Endothelial cell of umbilical vein (primary cell): ENCODE results near the gene PTPRF. TPM values are rescaled to one million over a fixed set of nuclear protein-coding genes. Genes with fewer than 3 reads are reported as not detected.

Experiments used
- BruUV-seq: library from RNA; stranded (reverse); fragments of 400-500 nt; replicated peaks from 2 replicates; lab custom pipeline; 2021; lab: Mats Ljungman, UMichigan
- CTCF ChIA-PET: fragments of 300-600, 350-600 bp; sonication (Branson Sonifier 250); formaldehyde crosslinking; loops from one replicate; lab custom pipeline; 2021; ENCODE audit warnings: antibody characterized with exemption, inconsistent platforms; lab: Charles Lee
- POLR2A ChIA-PET: fragments of 300-600, 350-600 bp; sonication (Branson Sonifier 250); formaldehyde crosslinking; loops from one replicate; lab custom pipeline; 2021; ENCODE audit warnings: antibody characterized with exemption, inconsistent platforms; lab: Charles Lee
- DNase-seq: peaks from one replicate; pipeline ENCODE4 v3.0.0-alpha.2; 2011; ENCODE audit warnings: low read depth, low spot score
- FAIRE-seq: peaks from 2 replicates; lab custom pipeline; 2011; peaks lifted over from hg19 to GRCh38; lab: Jason Lieb, UNC
- H2AFZ ChIP-seq: 2 replicates; pipeline ENCODE4 v1.6.0; 2012; ENCODE audit warnings: low read depth, low read length, control low read depth, inconsistent platforms
- H3K27ac ChIP-seq: 2 replicates; pipeline ENCODE4 v1.5.1; 2011; ENCODE audit warnings: low read depth, mild to moderate bottlenecking, control low read depth, low read length, moderate library complexity; ENCODE audit not compliant: insufficient read depth
- H3K27me3 ChIP-seq, 2 experiments: 2 replicates each; pipeline versions ENCODE4 v1.6.0 to v1.6.1; 2011; ENCODE audit warnings: low read length in 2 of 2, mixed read lengths in 1 of 2; ENCODE audit not compliant: control insufficient read depth in 2 of 2, insufficient read depth in 2 of 2
- H3K36me3 ChIP-seq, 2 experiments: 2 replicates in 1 of 2; 3 replicates in 1 of 2; pipeline ENCODE4 v1.5.1; 2011; ENCODE audit warnings: low read length in 2 of 2, mild to moderate bottlenecking in 1 of 2, moderate library complexity in 1 of 2; ENCODE audit not compliant: control insufficient read depth in 2 of 2, insufficient read depth in 2 of 2; ENCODE audit errors: extremely low read depth in 1 of 2
- H3K4me1 ChIP-seq: 3 replicates; pipeline ENCODE4 v1.5.1; 2011; ENCODE audit warnings: mild to moderate bottlenecking, low read length; ENCODE audit not compliant: control insufficient read depth, insufficient read depth; ENCODE audit errors: extremely low read depth
- H3K4me2 ChIP-seq: 2 replicates; pipeline ENCODE4 v1.6.1; 2011; ENCODE audit warnings: low read length, control low read depth, mixed read lengths; ENCODE audit not compliant: insufficient read depth
- H3K4me3 ChIP-seq, 3 experiments: fragments of 200-600 bp in 1 of 3; sonication (generic), shearing (Covaris generic) in 1 of 3; replicated peaks in 1 of 3; 2 replicates each; pipeline ENCODE4 v1.5.1; 2011 to 2016; ENCODE audit warnings: control low read depth in 3 of 3, low read length in 3 of 3, mild to moderate bottlenecking in 2 of 3, inconsistent platforms in 1 of 3, low read depth in 1 of 3, moderate library complexity in 1 of 3; ENCODE audit not compliant: insufficient read depth in 1 of 3
- H3K79me2 ChIP-seq: 2 replicates; pipeline ENCODE4 v1.6.0; 2012; ENCODE audit warnings: low read length, inconsistent platforms; ENCODE audit not compliant: control insufficient read depth, insufficient read depth
- H3K9ac ChIP-seq: replicated peaks from 2 replicates; pipeline ENCODE3; 2011; ENCODE audit warnings: low read length, control low read depth; ENCODE audit not compliant: insufficient read depth; ENCODE audit errors: extremely low read depth
- H3K9me1 ChIP-seq: replicated peaks from 3 replicates; pipeline ENCODE4 v1.6.0; 2011; ENCODE audit warnings: mild to moderate bottlenecking, low read length; ENCODE audit not compliant: control insufficient read depth, insufficient read depth; ENCODE audit errors: extremely low read depth
- H3K9me3 ChIP-seq: replicated peaks from 2 replicates; pipeline ENCODE4 v1.5.1; 2012; ENCODE audit warnings: low read length, inconsistent platforms; ENCODE audit not compliant: control insufficient read depth, insufficient read depth
- H4K20me1 ChIP-seq: replicated peaks from 2 replicates; pipeline ENCODE3; 2011; ENCODE audit warnings: mild to moderate bottlenecking, low read length; ENCODE audit not compliant: control insufficient read depth, insufficient read depth; ENCODE audit errors: extremely low read depth
- CTCF ChIP-seq, 2 donors: IDR thresholded peaks; 1 replicate in 1 of 2; 2 replicates in 1 of 2; pipeline ENCODE4 v1.5.1; 2011; ENCODE audit warnings: low read length in 2 of 2, mild to moderate bottlenecking in 2 of 2, moderate library complexity in 2 of 2, control low read depth in 1 of 2, inconsistent platforms in 1 of 2, low read depth in 1 of 2; ENCODE audit not compliant: insufficient read depth in 1 of 2; ENCODE audit errors: extremely low read depth in 1 of 2
- EZH2 ChIP-seq: IDR thresholded peaks from 2 replicates; pipeline ENCODE4 v1.6.1; 2012; ENCODE audit warnings: borderline replicate concordance, low read depth, mild to moderate bottlenecking, moderate library complexity, low read length, inconsistent platforms; ENCODE audit not compliant: severe bottlenecking
- FOS ChIP-seq: IDR thresholded peaks from 2 replicates; pipeline ENCODE4 v1.6.1; 2011; ENCODE audit warnings: mild to moderate bottlenecking, low read length, moderate library complexity, borderline replicate concordance; ENCODE audit not compliant: insufficient read depth
- GATA2 ChIP-seq: IDR thresholded peaks from 2 replicates; pipeline ENCODE4 v1.7.0; 2011; ENCODE audit warnings: low read depth, mild to moderate bottlenecking, moderate library complexity, mixed read lengths, low read length; ENCODE audit not compliant: insufficient read length, insufficient read depth
- JUN ChIP-seq: IDR thresholded peaks from 2 replicates; pipeline ENCODE4 v1.6.1; 2011; ENCODE audit warnings: borderline replicate concordance, low read depth; ENCODE audit not compliant: insufficient read length, insufficient read depth
- MAX ChIP-seq: IDR thresholded peaks from 2 replicates; pipeline ENCODE4 v1.6.1; 2011; ENCODE audit not compliant: insufficient read depth, insufficient read length
- MYC ChIP-seq: IDR thresholded peaks from one replicate; pipeline ENCODE4 v1.6.1; 2011; ENCODE audit warnings: mild to moderate bottlenecking, low read depth, low read length
- POLR2A ChIP-seq: IDR thresholded peaks from 2 replicates; pipeline ENCODE4 v1.6.1; 2012; ENCODE audit warnings: low read depth, mild to moderate bottlenecking, control low read depth, low read length
- POLR2AphosphoS5 ChIP-seq: IDR thresholded peaks from 2 replicates; pipeline ENCODE4 v1.6.1; 2012; ENCODE audit warnings: low read depth, mild to moderate bottlenecking, control low read depth, low read length, moderate library complexity; ENCODE audit not compliant: insufficient read depth
- dilution Hi-C: fragments of 300-500 bp; cut with MboI; formaldehyde crosslinking; loops from one replicate; pipeline ENCODE4 v1.15.0; 2019; ENCODE audit warnings: low sequenced_read_pairs; ENCODE audit not compliant: extremely low pct_ligation_motif_present
- intact Hi-C: fragments of 100-400 bp; cut with micrococcal nuclease; formaldehyde crosslinking; loops from one replicate; pipeline ENCODE4 v1.10.0; 2022
- polyA plus RNA-seq, 4 experiments: library from polyadenylated mRNA; depleted of rRNA in 3 of 4; stranded (reverse) in 3 of 4; unstranded in 1 of 4; fragments of >200 nt; gene quantifications; 2 replicates each; pipeline versions ENCODE4 v1.2.1 to v1.2.3, GENCODE V29; 2011 to 2012; ENCODE audit warnings: missing spikeins in 1 of 4
- total RNA-seq: library from RNA; stranded (reverse); gene quantifications from 2 replicates; pipeline ENCODE4 v1.2.3, GENCODE V29; 2021

Gene PTPRF
- total and polyA plus RNA-seq, 2 donors (not counting 3 experiments of a cell fraction or from before 2014, with no cell fraction given): 217 to 338 TPM

GRCh38 chr1:43611950-43612349 lies 81.3 kb downstream of the PTPRF start:
- H3K9me1 ChIP-seq: no peaks in the 10 kb centered on the region
- H3K4me1 ChIP-seq: no peaks in the 10 kb centered on the region
- no peak overlapping the region for H3K27ac ChIP-seq
- POLR2A ChIA-PET: no interaction called here
- TF ChIP-seq POLR2A (no peak), MAX (no peak), CTCF (IDR thresholded peaks at IDR 0.05; ENCODE audit: extremely low read depth in 1 of 2, insufficient read depth in 1 of 2, low read depth in 1 of 2, low read length in 2 of 2) (no peak), JUN (no peak), MYC (no peak), EZH2 (no peak), FOS (no peak), POLR2AphosphoS5 (no peak), GATA2 (no peak)
- no peak overlapping the region for H2AFZ ChIP-seq
- no peak overlapping the region for H3K4me2 ChIP-seq
- H3K9ac ChIP-seq: no peak overlapping the region
- H3K79me2 ChIP-seq: no peaks in the 10 kb centered on the region
- BruUV-seq: no TSS peak
- intact Hi-C loops (no loop called here), dilution Hi-C loops (no loop called here)
- no peaks in the 10 kb centered on the region for H4K20me1 ChIP-seq
- CTCF ChIA-PET: no interaction called here
- H3K9me3 ChIP-seq: no peaks in the 10 kb centered on the region
- FAIRE-seq (no peak), DNase-seq (no peak)
- H3K36me3 ChIP-seq: peaks cover 0 to 72% of the 10 kb centered on the region in 2 experiments
- H3K4me3 ChIP-seq: no peak overlapping the region
- H3K27me3 ChIP-seq: no peaks in the 10 kb centered on the region
